Liver (tissue), 3 donors: ENCODE results near the gene HOOK2.
A peak's percentile ranks its signal among the peaks of the same experiment; 100 is the strongest.

Experiments
- EGR1 ChIP-seq, 2 donors: IDR thresholded peaks; 2 replicates each; pipeline ENCODE4 v1.6.1; 2016 to 2018; ENCODE audit warnings: antibody characterized with exemption in 2 of 2, low read depth in 2 of 2
- GABPA ChIP-seq, 2 donors: IDR thresholded peaks in 1 of 2; conservative IDR thresholded peaks in 1 of 2; 2 replicates each; pipeline ENCODE4 v1.6.1; 2016; ENCODE audit warnings: antibody characterized with exemption in 2 of 2, mild to moderate bottlenecking in 1 of 2, moderate library complexity in 1 of 2
- HNF4G ChIP-seq: IDR thresholded peaks from 2 replicates; pipeline ENCODE4 v1.6.1; 2016; ENCODE audit warnings: antibody characterized with exemption
- RAD21 ChIP-seq, 2 donors: IDR thresholded peaks; 2 replicates each; pipeline ENCODE4 v1.6.1; 2016; ENCODE audit warnings: antibody characterized with exemption in 2 of 2, mild to moderate bottlenecking in 2 of 2
- SP1 ChIP-seq: IDR thresholded peaks from 2 replicates; pipeline ENCODE4 v1.6.1; 2018; ENCODE audit warnings: antibody characterized with exemption, mild to moderate bottlenecking
- TAF1 ChIP-seq: conservative IDR thresholded peaks from 2 replicates; pipeline ENCODE4 v1.6.1; 2016; ENCODE audit warnings: antibody characterized with exemption, mild to moderate bottlenecking
- YY1 ChIP-seq: IDR thresholded peaks from 2 replicates; pipeline ENCODE4 v1.6.1; 2016; ENCODE audit warnings: antibody characterized with exemption, mild to moderate bottlenecking
- TF ChIP-seq, protein P1 (sequence below): IDR thresholded peaks from 2 replicates; pipeline ENCODE4 v1.6.1; 2016; ENCODE audit warnings: antibody characterized with exemption, mild to moderate bottlenecking
- TF ChIP-seq, protein P2 (sequence below): fragments of 150-350 bp; IDR thresholded peaks from 2 replicates; pipeline ENCODE4 v1.5.1; 2017; ENCODE audit warnings: improper control_type of control experiment, low read depth, low read length; ENCODE audit not compliant: missing input control
- TF ChIP-seq, protein P3 (sequence below): IDR thresholded peaks from 2 replicates; pipeline ENCODE4 v1.6.1; 2016; ENCODE audit warnings: antibody characterized with exemption
- TF ChIP-seq, protein P4 (sequence below): IDR thresholded peaks from 2 replicates; pipeline ENCODE4 v1.6.1; 2016; ENCODE audit warnings: antibody characterized with exemption
- donor health status: healthy.
- donor health status: healthy.

DNA sequence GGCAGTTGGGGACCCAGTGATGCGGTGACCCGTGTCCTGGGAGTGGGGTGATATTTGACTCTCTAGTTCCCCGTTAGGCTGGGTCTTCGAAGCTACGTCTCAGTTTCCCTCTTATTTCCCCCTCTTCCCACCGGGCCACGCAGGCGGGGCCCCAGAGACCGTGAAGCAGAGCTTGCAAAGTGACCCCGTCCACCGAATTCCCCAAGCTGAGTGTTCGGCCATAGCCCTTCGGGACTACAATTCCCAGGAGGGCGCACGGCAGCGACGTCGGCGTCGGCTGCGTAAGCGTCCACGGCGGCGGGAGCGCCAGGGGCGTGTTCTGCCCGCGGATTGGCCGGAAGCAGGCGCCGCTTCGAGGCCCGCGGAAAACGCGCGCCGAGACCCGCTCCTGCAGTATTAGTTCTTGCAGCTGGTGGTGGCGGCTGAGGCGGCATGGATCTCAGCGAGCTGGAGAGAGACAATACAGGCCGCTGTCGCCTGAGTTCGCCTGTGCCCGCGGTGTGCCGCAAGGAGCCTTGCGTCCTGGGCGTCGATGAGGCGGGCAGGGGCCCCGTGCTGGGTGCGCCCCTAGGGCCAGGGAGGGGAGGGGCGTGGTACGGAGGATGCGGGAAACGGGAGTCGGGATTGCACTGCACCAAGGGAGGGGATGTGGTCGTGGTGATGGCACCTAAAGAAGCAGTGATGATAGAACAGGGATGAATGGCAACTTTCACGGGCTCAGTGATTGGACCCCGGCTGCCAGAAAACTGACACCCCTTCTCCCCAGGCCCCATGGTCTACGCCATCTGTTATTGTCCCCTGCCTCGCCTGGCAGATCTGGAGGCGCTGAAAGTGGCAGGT is 31.1 kb upstream of the HOOK2 start, which contains the start of gene RNASEH2A:
- TF ChIP-seq, protein P1, sequence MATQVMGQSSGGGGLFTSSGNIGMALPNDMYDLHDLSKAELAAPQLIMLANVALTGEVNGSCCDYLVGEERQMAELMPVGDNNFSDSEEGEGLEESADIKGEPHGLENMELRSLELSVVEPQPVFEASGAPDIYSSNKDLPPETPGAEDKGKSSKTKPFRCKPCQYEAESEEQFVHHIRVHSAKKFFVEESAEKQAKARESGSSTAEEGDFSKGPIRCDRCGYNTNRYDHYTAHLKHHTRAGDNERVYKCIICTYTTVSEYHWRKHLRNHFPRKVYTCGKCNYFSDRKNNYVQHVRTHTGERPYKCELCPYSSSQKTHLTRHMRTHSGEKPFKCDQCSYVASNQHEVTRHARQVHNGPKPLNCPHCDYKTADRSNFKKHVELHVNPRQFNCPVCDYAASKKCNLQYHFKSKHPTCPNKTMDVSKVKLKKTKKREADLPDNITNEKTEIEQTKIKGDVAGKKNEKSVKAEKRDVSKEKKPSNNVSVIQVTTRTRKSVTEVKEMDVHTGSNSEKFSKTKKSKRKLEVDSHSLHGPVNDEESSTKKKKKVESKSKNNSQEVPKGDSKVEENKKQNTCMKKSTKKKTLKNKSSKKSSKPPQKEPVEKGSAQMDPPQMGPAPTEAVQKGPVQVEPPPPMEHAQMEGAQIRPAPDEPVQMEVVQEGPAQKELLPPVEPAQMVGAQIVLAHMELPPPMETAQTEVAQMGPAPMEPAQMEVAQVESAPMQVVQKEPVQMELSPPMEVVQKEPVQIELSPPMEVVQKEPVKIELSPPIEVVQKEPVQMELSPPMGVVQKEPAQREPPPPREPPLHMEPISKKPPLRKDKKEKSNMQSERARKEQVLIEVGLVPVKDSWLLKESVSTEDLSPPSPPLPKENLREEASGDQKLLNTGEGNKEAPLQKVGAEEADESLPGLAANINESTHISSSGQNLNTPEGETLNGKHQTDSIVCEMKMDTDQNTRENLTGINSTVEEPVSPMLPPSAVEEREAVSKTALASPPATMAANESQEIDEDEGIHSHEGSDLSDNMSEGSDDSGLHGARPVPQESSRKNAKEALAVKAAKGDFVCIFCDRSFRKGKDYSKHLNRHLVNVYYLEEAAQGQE, result no peak
- TF ChIP-seq, protein P2, sequence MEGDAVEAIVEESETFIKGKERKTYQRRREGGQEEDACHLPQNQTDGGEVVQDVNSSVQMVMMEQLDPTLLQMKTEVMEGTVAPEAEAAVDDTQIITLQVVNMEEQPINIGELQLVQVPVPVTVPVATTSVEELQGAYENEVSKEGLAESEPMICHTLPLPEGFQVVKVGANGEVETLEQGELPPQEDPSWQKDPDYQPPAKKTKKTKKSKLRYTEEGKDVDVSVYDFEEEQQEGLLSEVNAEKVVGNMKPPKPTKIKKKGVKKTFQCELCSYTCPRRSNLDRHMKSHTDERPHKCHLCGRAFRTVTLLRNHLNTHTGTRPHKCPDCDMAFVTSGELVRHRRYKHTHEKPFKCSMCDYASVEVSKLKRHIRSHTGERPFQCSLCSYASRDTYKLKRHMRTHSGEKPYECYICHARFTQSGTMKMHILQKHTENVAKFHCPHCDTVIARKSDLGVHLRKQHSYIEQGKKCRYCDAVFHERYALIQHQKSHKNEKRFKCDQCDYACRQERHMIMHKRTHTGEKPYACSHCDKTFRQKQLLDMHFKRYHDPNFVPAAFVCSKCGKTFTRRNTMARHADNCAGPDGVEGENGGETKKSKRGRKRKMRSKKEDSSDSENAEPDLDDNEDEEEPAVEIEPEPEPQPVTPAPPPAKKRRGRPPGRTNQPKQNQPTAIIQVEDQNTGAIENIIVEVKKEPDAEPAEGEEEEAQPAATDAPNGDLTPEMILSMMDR, result peak; percentile 1
- TF ChIP-seq, protein P3, sequence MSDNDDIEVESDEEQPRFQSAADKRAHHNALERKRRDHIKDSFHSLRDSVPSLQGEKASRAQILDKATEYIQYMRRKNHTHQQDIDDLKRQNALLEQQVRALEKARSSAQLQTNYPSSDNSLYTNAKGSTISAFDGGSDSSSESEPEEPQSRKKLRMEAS, result no peak
- TF ChIP-seq, protein P4, sequence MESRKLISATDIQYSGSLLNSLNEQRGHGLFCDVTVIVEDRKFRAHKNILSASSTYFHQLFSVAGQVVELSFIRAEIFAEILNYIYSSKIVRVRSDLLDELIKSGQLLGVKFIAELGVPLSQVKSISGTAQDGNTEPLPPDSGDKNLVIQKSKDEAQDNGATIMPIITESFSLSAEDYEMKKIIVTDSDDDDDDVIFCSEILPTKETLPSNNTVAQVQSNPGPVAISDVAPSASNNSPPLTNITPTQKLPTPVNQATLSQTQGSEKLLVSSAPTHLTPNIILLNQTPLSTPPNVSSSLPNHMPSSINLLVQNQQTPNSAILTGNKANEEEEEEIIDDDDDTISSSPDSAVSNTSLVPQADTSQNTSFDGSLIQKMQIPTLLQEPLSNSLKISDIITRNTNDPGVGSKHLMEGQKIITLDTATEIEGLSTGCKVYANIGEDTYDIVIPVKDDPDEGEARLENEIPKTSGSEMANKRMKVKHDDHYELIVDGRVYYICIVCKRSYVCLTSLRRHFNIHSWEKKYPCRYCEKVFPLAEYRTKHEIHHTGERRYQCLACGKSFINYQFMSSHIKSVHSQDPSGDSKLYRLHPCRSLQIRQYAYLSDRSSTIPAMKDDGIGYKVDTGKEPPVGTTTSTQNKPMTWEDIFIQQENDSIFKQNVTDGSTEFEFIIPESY, result no peak
- TF ChIP-seq SP1 (peak; percentile 18), HNF4G (no peak), EGR1 (IDR thresholded peaks at IDR 0.05; ENCODE audit: low read depth in 2 of 2) (peak in 1 of 2 donors; percentile 51), YY1 (peak; percentile 93), RAD21 (IDR thresholded peaks at IDR 0.05) (no peak), GABPA (IDR thresholded peaks at IDR 0.05 in 1 of 2, conservative IDR thresholded peaks at IDR 0.05 in 1 of 2) (peak in 1 of 2 donors; percentile 69), TAF1 (no peak)
